HTR-8/SVneo (cell line): ENCODE measurements around the gene GPR183.

ENCODE experiments used
- DNase-seq: peaks from one replicate; pipeline ENCODE4 v3.0.0; 2011; ENCODE audit warnings: low spot score, mixed read lengths; ENCODE audit not compliant: insufficient read length
- FAIRE-seq: peaks from 2 replicates; lab custom pipeline; 2011; peaks lifted over from hg19 to GRCh38; lab: Jason Lieb, UNC

The GPR183 gene

DNA sequence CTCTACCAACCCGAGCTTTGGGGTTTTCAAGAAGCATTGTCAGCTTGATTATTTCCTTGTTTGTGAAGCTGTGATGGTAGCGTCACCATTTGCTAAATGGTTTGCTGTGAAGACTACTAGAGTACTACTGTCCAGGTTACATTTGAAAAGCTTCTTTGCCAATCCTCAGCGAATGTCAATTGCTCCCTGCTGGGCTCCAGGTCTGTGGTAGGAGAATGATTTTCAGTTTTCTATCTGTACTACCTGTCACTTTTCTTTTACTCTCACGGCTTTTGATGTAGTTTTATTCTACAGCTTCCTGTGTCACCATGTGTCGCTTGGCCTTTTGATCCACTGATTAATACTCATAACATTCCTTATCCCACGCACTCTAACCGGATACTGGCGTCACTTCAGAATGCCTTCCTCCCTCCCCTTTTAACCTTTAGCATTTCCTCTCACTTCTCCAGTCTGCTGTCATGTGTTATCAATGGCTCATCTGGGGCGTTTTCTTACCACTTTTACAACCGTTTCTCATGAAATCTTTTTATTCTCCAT lies 7.5 kb upstream of the GPR183 start:
- peak; percentile 28 for DNase-seq
- FAIRE-seq = no peak

DNA sequence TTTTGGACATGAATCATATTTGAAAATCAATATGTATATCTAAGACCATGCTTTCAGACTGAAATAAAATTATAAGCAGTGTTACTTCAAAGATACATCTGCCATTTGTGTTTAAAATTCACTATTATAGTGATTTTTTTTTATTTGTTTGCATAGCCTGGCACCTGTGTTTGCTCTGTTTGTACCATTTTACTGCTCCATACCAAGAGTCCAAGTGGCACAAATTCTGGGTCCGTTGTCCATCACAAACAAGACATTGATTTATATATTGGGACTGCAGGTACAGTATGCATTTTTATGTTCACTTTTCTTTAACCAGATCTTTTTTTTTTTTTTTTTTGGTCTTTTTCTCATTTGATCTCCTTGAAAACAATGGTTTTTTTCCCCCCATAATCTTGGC lies 6.7 kb upstream of the GPR183 start:
- FAIRE-seq (no peak), DNase-seq (no peak)

DNA sequence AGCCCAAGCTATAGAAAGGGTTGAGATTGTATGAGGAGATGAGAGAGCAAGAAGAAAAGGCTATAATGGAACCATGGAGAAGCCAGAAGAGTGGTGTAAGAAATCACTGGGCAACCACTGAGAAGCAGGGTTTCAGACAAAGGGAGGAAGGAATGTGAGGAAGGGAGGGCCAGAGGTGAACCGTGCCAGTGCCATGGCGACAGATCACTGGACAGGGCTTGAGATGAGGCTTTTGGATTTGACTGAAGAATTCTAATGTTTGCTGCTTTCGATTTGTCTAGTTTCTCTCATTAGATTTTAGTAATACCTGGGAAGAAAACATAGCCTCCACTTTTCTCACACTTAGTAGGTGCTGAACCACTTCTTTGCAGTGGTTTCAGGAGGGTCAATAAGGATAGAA lies 6.3 kb upstream of the GPR183 start:
- FAIRE-seq = no peak
- no peak for DNase-seq

DNA sequence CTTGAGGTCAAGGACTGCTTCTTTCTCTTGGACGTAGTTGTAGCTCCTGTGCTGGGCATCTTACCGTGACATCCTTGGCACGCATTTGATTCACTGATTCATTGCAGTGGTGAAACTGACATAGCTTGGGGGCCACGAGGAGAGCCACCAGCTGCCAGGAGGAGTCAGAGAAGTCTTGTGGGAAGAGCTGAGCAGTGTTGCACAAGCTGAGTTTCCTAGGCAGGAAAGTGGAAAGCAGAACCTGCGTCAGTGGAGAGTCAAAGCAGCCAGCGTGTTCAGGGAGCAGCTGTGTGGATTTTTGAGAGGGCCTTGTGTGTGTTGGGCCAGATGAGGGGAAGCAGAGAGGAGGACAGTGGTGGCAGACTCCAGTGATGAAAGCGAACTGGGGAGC lies 5.3 kb upstream of the GPR183 start:
- FAIRE-seq (no peak), DNase-seq (no peak)

DNA sequence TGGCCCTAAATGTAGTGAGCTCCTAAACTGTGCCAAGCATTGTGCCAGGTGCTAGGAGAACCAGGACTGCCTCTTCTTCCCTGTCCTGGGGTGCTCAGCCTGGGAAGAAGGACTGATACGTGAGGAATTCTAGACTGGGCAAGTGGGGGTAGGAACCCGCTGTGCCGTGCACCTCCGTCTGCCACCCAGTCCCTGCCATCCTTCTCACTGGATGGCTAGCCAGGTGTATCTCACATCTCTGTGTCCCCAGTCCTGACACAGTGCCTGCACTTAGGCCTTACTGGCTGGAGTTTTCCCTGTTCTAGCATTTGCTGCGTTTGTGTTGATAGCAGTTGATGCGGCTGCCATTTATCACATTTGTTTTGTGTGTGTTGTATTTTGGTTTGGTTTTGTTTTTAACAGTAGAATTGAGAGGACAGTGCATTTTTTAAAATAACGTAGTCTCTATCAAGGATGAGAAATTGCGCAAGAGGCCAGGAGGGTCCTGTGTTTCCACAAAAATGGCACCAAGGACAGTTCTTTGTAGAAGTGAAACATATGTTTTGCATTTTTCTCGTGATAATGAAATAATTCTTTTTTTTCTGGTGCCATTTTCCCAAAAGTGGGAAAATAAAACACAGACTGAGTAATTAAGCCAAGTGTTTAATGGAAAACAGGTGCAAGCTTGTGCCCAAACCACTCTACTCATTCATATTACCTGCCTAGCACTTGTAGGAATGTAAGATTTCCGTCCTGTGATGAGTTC lies 4.7 kb upstream of the GPR183 start:
- DNase-seq = no peak
- no peak for FAIRE-seq

DNA sequence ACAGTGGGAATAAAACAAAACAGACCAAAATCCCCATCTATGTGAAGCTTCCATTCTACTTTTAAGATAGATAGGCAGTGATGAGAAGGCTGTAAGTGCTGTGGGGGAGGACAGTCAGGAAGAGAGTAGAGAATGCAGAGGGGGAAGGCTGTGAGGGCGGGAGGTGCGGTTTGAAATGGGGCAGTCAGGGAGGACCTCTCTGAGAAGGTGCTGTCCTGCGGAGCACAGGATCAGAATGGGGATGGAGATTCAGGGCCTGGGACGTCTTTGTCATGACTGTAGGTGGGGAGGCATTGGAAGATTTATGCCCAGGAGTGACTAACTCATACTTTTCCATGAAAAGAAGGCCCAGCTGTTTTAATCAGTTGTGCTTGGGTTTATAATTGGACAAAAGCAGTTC lies 3.9 kb upstream of the GPR183 start:
- DNase-seq (no peak), FAIRE-seq (no peak)

DNA sequence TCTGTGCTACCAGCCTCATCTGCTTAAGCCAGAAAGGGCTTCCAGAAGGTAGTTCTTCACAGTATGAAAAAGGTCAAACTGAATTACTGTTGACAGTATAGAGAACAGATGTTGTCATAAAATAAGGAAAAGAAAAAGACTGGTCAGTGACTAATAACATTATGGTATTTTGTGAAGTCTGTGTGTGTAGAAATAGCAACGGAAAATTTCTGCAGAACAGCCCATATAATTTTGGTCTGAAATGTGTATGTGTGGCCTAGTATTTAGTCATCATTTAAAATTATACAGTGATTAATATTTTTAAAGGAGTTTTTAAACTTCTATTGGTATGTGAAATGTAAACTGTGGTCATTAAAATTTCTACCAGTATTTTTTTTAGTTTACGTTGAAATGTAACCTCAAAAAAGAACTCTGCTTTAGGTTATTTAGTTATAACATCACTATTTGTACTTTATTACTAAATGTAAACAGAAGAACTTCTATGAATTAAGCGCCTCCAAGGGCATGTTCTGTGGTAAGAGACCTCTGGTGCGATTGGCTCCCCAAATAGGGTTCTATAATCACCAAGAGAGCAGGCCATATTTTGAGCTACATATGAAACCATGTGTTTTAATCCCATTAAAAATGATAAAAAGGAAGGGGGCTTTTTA lies 3.3 kb upstream of the GPR183 start:
- no peak for DNase-seq
- no peak for FAIRE-seq

DNA sequence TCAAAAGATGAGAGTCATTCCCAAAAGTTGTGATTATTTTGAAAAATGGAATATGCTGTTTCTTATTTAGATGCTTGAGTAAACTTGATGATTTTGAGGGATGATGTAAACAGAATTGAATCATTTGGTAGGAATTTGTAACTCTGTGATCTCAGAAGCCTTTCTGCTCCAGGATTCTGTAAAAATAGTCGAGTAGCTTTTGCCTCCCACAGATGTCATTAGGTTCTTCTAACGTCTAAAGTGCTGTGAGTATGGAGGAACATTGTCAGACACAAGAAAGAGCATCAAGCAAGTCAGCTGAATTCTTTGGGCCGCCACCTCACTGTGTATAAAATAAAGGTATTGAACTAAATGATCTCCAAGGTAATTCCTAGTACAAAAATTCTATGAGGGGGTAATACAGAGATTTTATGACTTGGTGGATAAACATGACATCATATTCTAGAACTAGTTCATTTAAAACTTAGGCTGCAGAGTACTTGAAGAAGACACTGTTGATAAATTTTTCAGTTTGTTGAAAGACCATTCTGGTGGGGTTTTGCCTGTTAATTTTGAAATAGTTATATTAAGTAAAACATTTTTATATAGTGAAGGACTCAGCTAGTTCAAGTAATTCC lies 1.4 kb upstream of the GPR183 start:
- no peak for DNase-seq
- no peak for FAIRE-seq

DNA sequence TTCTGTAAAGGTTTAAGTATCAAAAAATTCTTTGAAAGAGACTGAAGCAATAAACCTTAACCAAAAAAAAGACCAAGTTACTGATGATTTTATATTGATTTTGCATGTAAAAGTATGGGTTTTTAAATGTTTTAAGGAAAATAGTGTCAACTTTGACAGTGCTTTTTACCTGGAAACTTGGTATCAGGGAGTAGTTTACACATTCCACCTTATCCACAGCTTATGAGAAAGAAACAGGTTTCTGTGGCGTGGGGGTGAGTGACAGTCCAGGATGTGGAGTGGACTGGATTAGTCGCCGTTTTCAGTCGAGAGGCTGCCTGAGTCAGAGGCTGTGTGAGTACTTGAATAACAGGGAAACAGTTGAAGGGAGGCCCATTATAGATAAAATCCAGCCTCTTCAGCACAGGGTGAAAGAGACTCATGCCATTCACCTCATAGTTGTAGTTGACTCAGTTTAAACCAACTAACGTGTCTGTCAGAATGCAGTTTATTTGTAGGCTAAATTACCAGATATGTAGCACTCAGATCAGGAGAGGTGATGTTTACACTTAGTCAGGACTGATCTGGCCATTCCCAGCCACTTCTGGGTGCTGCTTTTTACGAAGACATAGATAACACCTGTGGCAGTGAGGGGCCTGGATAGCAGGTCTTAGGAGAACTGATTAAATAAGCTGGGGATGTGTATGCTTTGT lies 595 bp upstream of the GPR183 start:
- peak; percentile 31 for DNase-seq
- FAIRE-seq = no peak

DNA sequence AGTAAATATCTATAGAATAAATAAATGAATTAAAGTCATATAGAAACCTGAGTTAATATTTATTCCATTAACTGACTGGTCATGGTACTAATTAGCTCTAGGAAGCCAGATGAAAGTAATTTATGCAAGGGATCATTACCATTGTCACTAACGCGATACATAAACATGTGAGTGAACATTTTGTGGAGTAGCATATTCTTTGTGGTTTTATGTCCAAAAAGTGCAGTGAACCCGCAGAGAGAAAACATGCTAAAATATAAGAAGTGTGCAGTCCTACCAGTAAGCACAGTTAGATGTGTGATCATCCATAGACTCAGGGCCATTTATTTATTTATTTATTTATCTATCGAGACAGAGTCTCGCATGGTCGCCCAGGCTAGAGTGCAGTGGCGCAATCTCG lies 1.6 kb downstream of the GPR183 start:
- FAIRE-seq = no peak
- no peak for DNase-seq

DNA sequence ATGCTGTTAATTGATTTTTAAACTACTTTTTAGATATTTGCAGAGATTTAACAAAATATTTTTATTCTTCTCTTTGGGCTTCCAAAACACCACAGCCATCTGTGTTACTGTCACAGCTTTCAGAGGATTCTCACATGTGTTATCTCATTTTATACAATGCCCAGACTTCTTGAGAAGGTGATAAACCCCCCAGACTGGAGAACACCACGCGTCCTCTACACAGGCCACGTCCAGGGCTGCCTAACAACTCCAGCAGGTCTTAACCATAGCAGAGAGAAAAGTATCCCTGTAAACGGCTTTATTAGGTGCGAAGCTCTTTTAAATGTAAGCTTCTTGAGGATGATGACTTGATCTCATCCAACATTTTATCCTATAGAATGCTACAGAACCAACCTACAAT lies 2.0 kb downstream of the GPR183 start:
- no peak for DNase-seq
- FAIRE-seq = no peak

DNA sequence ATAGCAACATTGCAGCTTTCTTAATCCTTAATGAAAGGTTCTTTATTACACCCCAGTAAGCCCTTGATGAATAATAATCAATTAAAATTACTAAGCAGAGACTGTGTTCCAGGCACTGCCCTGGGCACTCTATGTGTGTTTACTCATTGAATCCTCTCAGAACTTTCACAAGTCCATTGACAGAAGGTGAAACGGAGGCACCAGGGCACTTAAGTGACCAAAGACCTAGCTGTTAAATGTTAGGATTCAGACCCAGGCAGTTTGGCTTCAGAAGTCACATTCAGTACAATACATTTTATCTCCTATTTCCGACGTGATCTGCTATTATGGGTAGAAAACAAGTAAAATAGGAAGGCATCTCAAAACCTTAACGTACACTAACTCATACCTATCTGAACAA lies 2.7 kb downstream of the GPR183 start:
- DNase-seq (no peak), FAIRE-seq (no peak)

DNA sequence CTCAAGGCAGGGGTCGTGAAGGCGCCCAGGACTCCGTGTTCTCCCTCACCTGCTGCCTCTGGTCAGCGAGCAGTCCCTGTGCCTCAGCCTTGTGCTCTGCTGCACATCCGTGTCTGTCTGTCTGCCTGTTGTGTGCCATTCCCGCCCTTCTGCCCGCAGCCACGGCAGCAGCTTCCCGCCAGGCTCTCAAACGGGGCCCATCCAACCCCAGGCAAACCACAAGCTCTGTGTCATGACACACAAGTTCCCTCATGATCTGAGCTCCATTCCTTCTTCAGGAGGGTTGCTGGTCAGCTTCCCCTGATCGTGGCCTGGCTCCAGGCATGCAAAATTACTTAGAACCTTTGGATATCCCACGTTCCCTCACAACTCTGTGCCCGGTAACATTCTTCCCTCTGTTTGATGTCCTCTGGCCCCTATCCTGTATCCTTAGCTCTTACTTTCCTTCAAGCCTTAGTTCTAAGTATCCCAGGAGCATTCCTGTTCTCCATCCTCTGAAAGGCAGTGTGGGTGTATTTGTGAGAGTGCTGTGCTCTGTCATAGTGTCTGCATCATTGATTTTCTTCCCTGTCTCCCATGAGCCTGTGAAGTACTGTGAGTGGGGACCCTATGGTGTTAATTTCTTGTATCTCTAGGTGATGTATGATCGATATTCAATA lies 3.2 kb downstream of the GPR183 start:
- DNase-seq (no peak), FAIRE-seq (no peak)

DNA sequence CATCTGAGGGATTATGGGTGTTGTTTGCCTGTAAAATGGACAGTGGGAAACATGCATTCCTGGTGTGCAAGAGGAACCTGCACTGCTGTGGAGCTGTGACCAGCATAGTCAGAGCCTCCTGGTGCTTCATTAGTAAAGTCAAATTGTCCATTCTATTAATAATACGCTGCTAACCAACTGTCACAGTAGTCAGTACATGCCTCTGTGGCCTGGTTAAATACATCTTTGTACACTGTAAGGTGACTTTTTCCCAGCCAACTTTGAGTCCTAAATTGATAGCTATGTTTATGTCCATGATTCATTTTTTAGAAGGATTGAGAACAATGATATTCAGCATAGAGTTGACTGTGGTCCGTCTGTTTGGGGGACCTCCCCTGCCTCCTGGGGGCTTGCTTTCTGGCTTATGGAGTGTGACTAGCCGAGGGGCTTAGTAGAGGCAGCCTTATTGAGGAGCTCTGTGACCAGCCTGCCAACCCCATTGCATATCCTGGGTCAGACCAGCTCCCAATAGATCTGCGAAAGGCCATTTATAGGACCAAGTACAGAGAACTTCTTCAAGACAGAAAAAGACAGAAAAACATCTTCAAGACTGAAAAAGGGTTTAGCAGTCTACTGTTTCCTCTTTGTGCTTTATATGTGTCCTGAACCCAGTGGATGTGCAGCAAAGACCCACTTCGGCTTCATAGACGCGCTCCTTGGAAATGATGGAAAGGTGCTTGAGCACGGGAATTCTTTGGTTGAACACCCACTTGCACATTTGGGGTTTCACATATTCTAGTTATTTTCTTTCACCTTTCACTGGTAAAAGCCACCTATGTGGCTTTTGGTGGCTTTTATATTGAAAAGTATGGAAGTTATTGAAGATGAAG lies 4.3 kb downstream of the GPR183 start:
- FAIRE-seq = no peak
- DNase-seq = no peak

DNA sequence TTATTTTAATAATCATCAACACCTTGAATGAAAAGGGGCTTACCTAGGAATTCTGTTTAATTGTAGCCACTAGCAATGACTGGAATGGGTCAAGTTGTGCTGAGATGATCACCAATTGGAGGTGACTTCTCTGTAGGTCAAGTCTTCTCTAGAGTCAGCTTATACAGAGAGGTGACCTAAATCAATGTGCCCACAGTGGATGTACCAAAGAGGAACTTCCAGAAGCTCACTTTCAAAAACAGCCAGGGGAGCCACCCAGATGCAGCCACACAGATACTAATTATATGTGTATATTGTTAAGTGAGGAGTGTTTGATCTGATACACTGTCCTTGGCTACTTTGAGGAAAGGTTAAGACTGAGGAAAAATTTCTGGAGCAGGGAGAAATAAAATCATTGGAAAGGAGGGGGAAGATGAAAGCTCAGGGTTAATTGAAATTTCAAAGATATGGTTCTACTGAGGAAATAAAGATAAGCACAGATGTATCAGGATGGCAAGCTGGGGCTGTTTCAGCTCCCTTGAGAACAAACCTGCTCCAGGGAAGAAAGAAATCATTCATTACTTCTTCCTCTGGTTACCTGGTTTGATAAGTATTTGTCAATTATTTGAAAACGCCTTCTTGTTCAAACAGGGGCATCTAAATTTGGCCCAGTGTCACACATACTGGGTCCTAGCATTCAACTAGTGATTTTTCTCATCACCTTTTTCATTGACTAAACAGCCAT lies 5.1 kb downstream of the GPR183 start:
- DNase-seq (no peak), FAIRE-seq (no peak)

DNA sequence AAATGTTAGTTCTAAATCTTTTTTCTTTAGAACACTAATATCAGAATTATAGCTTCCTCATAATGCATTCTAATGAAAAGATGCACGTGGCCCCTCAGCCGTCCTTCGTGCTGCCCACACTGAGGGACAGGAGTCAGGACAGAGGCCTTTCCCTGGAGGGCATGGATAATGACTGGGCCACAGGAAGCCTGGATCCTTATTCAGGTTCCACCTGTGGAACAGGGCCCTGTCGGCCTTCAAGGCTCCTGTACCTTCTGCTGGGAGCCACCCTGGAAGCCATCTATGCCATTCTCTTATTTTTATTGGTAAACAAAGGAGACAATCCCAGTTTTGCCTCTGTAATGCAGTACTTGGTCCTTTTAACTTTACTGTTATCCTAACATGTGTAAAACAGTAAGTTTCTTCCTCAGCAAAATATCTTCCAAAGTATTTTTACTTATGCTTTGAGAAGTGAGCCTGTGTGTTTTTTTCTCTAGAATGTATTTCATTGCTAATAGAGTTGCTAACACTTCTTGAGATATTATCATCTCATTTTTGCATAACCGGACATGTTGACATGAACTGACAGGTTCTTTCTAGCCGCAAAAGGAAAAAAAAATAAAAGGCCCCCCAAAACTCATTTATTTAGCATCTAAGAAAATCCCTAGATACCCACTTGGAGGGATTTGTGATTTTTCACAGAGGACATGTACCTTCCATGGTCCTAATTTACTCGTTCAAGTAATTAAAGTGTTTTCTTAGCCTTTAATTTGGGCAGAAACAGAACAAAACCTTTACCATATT lies 6.0 kb downstream of the GPR183 start:
- no peak for FAIRE-seq

DNA sequence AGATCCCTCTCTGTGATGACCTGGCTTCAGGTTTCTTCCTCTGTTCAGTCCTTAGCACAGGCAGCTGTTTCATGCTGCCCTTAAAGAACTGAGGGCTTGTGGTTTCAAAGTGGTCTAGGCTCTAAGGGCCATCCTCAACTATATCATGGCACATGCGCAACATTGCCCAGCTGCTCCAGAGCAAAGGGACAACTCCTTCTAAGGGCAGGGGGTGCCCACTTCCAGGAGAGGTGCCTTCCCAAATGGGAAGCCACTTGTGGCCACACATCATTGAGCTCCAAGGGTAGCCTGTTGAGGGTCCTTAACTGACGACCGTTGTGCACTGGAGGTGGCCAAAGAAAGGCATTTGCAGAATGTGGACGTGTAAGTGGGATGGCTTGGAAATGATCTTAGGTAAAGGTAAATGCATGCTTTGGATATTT lies 7.3 kb downstream of the GPR183 start:
- no peak for FAIRE-seq
- DNase-seq = no peak

More for the DNA sequence above, 6.0 kb downstream of the GPR183 start:
- DNase-seq = no peak
